ENCODE data around the gene CFLAR. TPM values are rescaled to one million over a fixed set of nuclear protein-coding genes. Genes with fewer than 3 reads are reported as not detected.

The CFLAR gene
- total and polyA plus RNA-seq, 4 donors, result 24.4 to 169 (median 45.5) TPM

DNA sequence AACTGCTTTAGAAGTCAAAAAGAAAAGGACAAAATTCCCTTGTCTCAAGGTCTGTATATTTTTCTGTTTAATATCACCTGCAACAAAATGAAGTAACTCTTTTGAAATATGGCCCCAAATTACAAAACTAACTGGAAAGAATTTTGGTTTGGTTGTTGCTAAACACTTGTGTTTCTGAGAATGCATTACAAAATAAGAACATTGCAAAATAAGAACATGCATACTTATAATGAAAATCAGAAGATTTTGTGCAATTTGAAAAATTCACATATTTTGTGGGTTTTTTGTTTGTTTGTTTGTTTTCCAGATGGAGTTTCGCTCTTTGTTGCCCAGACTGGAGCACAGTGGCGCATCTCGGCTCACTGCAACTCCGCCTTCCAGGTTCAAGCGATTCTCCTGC lies 22.4 kb upstream of the CFLAR start:
- Histone ChIP-seq H3K4me3 (ENCODE audit: low read depth in 1 of 3, low read length in 3 of 3) (no peak overlapping the region), H3K36me3 (ENCODE audit: control insufficient read depth in 4 of 4, insufficient read depth in 3 of 4, low read depth in 1 of 4, low read length in 3 of 4) (no peaks in the 10 kb centered on the region), H3K27me3 (ENCODE audit: control insufficient read depth in 4 of 4, insufficient read depth in 4 of 4, low read length in 3 of 4) (no peaks in the 10 kb centered on the region), H3K27ac (ENCODE audit: low read depth in 1 of 2, low read length in 2 of 2) (peak overlapping the region in 1 of 2 donors; percentile 36), H3K4me1 (ENCODE audit: control insufficient read depth in 4 of 4, insufficient read depth in 4 of 4, low read length in 3 of 4) (peaks cover 0 to 4% (median 3%) of the 10 kb centered on the region in 4 donors), H3K9me3 (ENCODE audit: control insufficient read depth in 4 of 4, low read length in 3 of 4) (no peaks in the 10 kb centered on the region), H3K9ac (ENCODE audit: low read depth in 1 of 2, low read length in 2 of 2) (no peak overlapping the region)
- peak in 1 of 2 donors; percentile 21 for TF ChIP-seq GABPA (IDR thresholded peaks at IDR 0.05 in 1 of 2, conservative IDR thresholded peaks at IDR 0.05 in 1 of 2)
- TF ChIP-seq FOXA2 (IDR thresholded peaks at IDR 0.05), result no peak
- peak; percentile 46 for TF ChIP-seq YY1 (IDR thresholded peaks at IDR 0.05)
- TF ChIP-seq CTCF (IDR thresholded peaks at IDR 0.05; ENCODE audit: low read depth, low read length, missing input control), result no peak
- no peak for TF ChIP-seq FOXA1 (IDR thresholded peaks at IDR 0.05)
- no peak for TF ChIP-seq HNF4G (IDR thresholded peaks at IDR 0.05)
- TF ChIP-seq RAD21 (IDR thresholded peaks at IDR 0.05), result peak; percentile 11 to 12
- TF ChIP-seq EGR1 (IDR thresholded peaks at IDR 0.05; ENCODE audit: low read depth in 2 of 2), result peak; percentile 44 to 46
- TF ChIP-seq, protein P1, sequence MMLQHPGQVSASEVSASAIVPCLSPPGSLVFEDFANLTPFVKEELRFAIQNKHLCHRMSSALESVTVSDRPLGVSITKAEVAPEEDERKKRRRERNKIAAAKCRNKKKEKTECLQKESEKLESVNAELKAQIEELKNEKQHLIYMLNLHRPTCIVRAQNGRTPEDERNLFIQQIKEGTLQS (IDR thresholded peaks at IDR 0.05), result no peak
- TF ChIP-seq RXRA (IDR thresholded peaks at IDR 0.05), result peak; percentile 56 to 61
- TF ChIP-seq JUND (IDR thresholded peaks at IDR 0.05), result peak; percentile 9 to 44
- TF ChIP-seq, protein P2, sequence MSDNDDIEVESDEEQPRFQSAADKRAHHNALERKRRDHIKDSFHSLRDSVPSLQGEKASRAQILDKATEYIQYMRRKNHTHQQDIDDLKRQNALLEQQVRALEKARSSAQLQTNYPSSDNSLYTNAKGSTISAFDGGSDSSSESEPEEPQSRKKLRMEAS (IDR thresholded peaks at IDR 0.05), result no peak
- TF ChIP-seq HNF4A (conservative IDR thresholded peaks at IDR 0.05), result peak; percentile 67 to 75
- peak; percentile 63 for TF ChIP-seq SP1 (IDR thresholded peaks at IDR 0.05)
- 92% methylated on average over 5 of the region's 5 CpGs for WGBS
- no peak for DNase-seq (ENCODE audit: low spot score)

GRCh38 chr2:201100497-201100896 lies 15.5 kb upstream of the CFLAR start:
- Histone ChIP-seq H3K27ac (ENCODE audit: low read depth in 1 of 2, low read length in 2 of 2) (no peak overlapping the region), H3K9me3 (ENCODE audit: control insufficient read depth in 4 of 4, low read length in 3 of 4) (no peaks in the 10 kb centered on the region), H3K4me1 (ENCODE audit: control insufficient read depth in 4 of 4, insufficient read depth in 4 of 4, low read length in 3 of 4) (no peaks in the 10 kb centered on the region), H3K9ac (ENCODE audit: low read depth in 1 of 2, low read length in 2 of 2) (no peak overlapping the region), H3K27me3 (ENCODE audit: control insufficient read depth in 4 of 4, insufficient read depth in 4 of 4, low read length in 3 of 4) (no peaks in the 10 kb centered on the region), H3K36me3 (ENCODE audit: control insufficient read depth in 4 of 4, insufficient read depth in 3 of 4, low read depth in 1 of 4, low read length in 3 of 4) (no peaks in the 10 kb centered on the region), H3K4me3 (ENCODE audit: low read depth in 1 of 3, low read length in 3 of 3) (no peak overlapping the region)
- DNase-seq (ENCODE audit: low spot score), result no peak
- no peak for TF ChIP-seq HNF4A (conservative IDR thresholded peaks at IDR 0.05)
- no peak for TF ChIP-seq SP1 (IDR thresholded peaks at IDR 0.05)
- WGBS, result 98% methylated on average over 3 of the region's 3 CpGs

- WGBS, result 98% methylated on average over 1 of the region's 1 CpG
- Histone ChIP-seq H3K36me3 (ENCODE audit: control insufficient read depth in 4 of 4, insufficient read depth in 3 of 4, low read depth in 1 of 4, low read length in 3 of 4) (no peaks in the 10 kb centered on the region), H3K4me3 (ENCODE audit: low read depth in 1 of 3, low read length in 3 of 3) (no peak overlapping the region), H3K9me3 (ENCODE audit: control insufficient read depth in 4 of 4, low read length in 3 of 4) (no peaks in the 10 kb centered on the region), H3K4me1 (ENCODE audit: control insufficient read depth in 4 of 4, insufficient read depth in 4 of 4, low read length in 3 of 4) (no peaks in the 10 kb centered on the region), H3K27me3 (ENCODE audit: control insufficient read depth in 4 of 4, insufficient read depth in 4 of 4, low read length in 3 of 4) (no peaks in the 10 kb centered on the region), H3K27ac (ENCODE audit: low read depth in 1 of 2, low read length in 2 of 2) (no peak overlapping the region), H3K9ac (ENCODE audit: low read depth in 1 of 2, low read length in 2 of 2) (no peak overlapping the region)
- DNase-seq (ENCODE audit: low spot score), result no peak
- TF ChIP-seq FOXA1 (IDR thresholded peaks at IDR 0.05) (no peak), HNF4G (IDR thresholded peaks at IDR 0.05) (no peak), NR2F2 (IDR thresholded peaks at IDR 0.05) (no peak), RXRA (IDR thresholded peaks at IDR 0.05) (no peak), SP1 (IDR thresholded peaks at IDR 0.05) (no peak), HNF4A (conservative IDR thresholded peaks at IDR 0.05) (no peak), ZBTB33 (IDR thresholded peaks at IDR 0.05) (no peak), FOXA2 (IDR thresholded peaks at IDR 0.05) (no peak), GABPA (IDR thresholded peaks at IDR 0.05 in 1 of 2, conservative IDR thresholded peaks at IDR 0.05 in 1 of 2) (no peak), CTCF (IDR thresholded peaks at IDR 0.05; ENCODE audit: low read depth, low read length, missing input control) (no peak), TAF1 (conservative IDR thresholded peaks at IDR 0.05) (no peak)
- TF ChIP-seq, protein P2 (IDR thresholded peaks at IDR 0.05), result no peak
Observed at GRCh38 chr2:201105759-201106158, 10.2 kb upstream of the CFLAR start.
